Activated CD4-positive, CD25-positive, alpha-beta regulatory T cell treated with anti-CD3 and anti-CD28 coated beads, Interleukin-2, amount 50 U/mL, for 24 hours (primary cell): ENCODE measurements around the gene KRT14.
"Not testable (repeated sequence)": the region's sequence is repeated elsewhere in the genome, so short reads cannot be mapped to it uniquely, and the experiment has no call there.

Source experiments
- ATAC-seq, 2 donors: fragments of 150-1000 bp; cut with Tn5 transposase; one replicate each; pipeline ENCODE4 v1.10.0; 2021; ENCODE audit warnings: mild to moderate bottlenecking in 1 of 2, moderate library complexity in 1 of 2

KRT14 gene

DNA sequence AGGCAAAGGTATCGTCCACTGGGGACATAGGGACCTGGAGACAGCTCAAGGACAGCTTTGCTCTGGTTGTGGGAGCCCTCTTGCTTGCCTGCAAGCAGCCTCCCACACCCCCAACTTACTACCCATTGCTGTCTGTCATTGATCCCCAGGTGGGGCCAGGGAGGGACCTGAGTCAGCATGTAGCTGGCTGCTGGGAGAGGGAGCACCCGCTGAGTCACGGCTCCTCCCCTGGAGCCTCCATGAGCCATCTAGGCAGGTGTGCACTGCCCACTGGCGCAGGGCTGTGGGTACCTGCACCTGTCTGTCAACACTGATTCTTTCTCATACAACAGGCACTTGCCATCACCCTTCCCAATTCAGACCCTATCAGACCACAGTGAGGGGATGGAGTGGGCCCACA is 10.0 kb downstream of the KRT14 start:
- not testable (repeated sequence) for ATAC-seq

GRCh38 chr17:41575336-41575735 is 11.4 kb downstream of the KRT14 start:
- no peak for ATAC-seq

GRCh38 chr17:41571561-41572434 is 14.9 kb downstream of the KRT14 start, which contains the start of gene KRT9:
TSS of gene KRT9 (minus strand) at chr17:41572059. CDS start at chr17:41571992, 67 bp downstream.
- no peak for ATAC-seq

DNA sequence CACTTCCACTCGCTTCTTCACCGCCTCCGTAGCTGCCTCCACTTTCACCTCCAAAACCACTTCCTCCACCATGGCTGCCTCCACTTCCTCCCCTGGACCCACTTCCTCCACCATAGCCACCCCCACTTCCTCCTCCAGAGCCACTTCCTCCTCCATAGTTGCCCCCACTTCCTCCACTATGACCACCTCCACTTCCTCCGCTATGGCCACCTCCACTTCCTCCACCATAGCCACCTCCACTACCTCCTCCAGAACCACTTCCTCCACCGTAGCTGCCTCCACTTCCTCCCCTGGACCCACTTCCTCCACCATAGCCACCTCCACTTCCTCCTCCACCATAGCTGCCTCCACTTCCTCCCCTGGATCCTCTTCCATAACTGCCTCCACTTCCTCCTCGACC is 19.4 kb downstream of the KRT14 start:
- ATAC-seq = no peak

- ATAC-seq = no peak
These were observed 21.4 kb downstream of the KRT14 start for GRCh38 chr17:41565338-41565737.

DNA sequence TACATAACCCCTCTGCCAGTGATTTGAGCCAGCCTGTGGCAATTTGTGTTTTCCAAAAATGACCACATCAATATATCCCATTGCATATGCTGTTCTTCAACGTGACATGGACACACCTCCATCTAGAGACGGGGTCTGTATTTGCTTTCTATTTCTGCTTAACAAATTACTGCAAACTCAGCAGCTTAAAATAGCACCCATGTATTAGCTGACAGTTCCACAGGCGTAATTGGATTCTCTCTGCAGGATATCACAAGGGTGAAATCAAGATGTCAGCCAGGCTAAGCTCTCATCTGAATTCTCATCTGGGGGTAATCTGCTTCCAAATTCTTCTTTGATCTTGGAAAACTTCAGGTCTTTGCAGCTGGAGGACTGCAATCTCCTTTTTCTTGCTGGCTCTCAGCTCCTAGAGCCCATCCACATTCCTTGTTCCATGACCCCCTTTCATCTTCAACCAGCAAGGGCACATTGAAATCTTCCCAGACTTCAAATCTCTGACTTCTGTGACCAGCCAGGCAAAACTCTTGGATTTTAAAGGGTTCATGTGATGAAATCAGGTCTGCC is 23.0 kb downstream of the KRT14 start:
- no peak for ATAC-seq

DNA sequence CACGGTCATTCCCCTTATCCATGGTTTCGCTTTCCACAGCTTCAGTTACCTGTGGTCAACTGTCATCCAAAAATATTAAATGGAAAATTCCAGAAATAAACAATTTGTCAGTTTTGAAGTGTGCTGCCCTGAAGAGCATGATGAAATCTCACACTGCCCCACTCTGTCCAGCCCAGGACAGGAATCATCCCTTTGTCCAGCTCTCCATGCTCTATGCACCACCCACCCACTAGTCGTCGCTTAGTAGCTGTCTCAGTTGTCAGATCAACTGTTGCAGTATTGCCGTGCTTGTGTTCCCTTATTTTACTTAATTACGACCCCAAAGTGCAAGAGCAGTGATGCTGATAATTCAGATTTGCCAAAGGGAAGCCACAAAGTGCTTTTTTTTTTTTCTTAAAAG is 25.1 kb downstream of the KRT14 start:
- ATAC-seq = no peak

- no peak for ATAC-seq
These were observed 27.1 kb downstream of the KRT14 start for GRCh38 chr17:41559548-41559947.

DNA sequence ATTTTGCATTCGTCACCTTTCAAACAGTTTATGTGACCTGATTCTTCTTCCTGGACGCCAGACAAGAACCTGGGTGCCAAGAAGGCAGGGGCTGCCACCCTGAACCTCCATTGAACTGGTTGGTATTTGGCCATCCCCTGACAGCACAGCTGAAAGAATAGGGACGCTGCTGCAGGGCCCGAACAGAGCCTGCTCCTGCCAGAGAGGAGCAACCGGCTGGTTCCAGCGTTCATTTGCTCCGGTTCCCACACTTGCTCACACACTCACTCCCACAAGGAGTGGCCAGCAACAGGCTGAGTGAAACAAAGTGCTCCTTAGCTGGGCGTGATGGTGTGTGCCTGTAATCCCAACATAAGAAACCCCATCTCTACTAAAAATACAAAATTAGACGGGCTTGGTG is 29.8 kb downstream of the KRT14 start:
- ATAC-seq = no peak

DNA sequence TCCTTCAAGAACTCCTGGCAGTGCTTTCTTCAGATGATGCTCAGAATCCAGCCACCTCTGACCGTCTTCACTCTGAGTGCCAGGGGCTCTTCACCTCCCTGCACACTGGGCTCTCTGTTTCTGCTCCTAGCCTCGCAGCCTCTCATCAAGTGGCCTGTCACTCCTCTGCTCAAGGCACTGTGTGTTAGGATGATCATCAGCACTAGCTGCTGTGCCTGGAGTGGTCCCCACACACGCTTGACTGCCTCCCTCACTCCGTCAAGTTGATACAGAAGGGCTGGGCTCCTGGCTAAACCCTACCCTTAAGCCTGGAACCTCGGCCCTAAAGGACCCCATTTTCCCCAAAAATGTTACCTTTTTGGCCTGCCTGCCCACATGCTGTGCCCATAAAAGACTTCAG is 30.4 kb downstream of the KRT14 start:
- ATAC-seq = no peak

- ATAC-seq = no peak
These were observed 31.4 kb downstream of the KRT14 start for GRCh38 chr17:41555105-41555887.

- no peak for ATAC-seq
These were observed 32.6 kb downstream of the KRT14 start for GRCh38 chr17:41553987-41554680.

DNA sequence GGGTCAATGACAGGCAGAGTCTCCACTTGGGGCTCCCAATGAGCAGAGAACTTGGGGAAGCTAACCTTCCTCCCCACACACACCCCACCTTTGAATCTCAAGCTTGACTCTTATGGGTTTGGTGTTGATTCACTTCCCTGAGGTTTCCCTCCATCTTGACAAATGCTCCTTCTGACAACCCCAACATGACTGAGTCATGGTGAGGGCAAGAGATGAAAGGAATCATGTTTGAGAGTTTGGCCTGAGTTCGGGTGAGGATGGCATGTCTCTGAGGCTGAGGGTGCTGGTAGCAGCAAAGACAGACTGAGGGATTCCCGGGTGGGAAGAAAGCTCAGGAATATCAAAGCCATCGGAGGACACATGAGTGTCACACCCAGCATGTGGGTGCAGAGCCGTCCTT is 33.5 kb downstream of the KRT14 start:
- ATAC-seq = no peak

DNA sequence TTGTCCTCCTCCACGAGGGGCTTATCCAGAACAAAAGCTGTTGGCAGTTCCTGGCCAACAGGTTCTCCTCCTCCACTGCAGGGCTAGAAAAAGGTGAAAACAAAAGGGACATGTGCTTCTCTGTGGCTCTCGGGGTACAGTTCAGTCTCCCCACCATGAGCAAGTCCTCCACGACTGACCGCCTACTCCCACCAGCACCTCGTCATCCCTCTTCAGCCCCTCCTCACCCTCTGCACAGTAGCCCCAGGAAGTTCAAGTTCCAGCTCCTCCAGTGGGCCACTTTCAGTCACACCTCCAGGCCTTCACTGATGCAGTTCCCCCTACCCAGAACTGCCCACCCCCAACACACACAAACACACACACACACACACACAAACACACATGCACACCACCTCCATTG is 34.2 kb downstream of the KRT14 start:
- ATAC-seq = no peak

GRCh38 chr17:41551365-41551764 is 35.3 kb downstream of the KRT14 start:
- no peak for ATAC-seq

DNA sequence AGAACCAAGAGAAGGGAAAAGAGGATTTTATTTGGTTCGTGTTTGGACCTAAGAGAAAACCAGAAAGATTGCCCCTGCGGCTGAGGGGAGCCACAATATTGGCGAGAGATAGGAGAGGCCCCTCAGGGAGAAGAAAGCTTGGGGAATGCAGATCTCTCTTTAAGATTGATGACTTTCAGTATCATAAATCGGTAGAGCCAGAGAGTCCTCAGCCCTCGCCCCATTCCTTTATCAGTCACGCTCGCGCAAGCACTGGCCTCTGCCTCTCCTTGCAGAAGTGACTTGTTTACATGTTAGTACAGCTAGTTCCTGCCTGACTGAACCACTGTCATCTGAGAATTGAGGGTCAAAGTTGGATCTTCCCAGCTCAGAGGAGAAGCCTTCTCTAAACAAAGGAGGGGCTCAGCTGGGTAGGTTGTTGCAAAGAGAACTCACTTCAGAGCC is 37.1 kb downstream of the KRT14 start:
- ATAC-seq = no peak

GRCh38 chr17:41548844-41549595 is 37.7 kb downstream of the KRT14 start:
- ATAC-seq = peak; percentile 71 to 72

DNA sequence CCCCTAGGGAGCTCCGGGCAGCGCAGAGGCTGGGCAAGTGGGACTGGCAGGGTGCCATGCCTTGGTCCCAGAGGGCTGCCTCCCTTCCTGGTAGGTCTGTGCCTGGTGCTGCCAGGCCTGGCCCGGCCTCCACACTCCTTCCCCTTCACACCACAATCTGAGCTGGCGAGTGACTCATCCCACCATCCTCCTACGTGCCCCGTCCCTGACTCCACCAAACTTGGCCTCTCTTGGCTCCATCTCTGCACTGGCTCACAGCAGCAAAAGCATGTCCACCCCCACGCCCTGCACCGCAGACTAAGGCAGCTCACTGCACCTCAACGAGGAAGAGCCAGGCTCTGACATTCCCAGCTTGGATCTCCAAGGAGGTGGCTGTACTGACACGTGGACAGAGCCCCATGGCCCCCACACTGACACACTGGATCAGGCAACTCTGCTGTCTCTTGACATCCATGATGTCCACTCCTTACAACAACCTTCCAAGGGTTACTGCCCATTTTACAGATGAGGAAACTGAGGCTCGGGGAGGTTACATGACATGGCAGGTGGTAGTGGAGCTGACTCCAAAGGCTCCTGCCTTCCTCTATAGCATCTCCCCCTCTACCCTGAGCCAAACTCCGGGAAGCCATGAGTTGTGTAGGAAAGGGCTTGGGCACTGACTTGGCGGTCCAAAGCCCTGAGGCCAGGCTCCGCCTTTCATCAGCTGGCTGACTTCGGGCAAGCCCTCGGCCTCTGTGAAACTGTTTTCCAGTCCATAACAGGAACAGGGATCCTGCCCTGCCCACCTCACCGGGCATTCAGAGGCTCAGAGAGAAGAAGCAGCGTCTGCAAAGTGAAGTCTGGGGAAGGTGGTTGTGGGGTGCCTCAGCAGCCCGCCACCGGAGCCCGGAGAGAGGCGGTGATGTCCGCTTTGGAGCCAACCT is 38.5 kb downstream of the KRT14 start:
- ATAC-seq = peak; percentile 89 to 93

GRCh38 chr17:41547378-41547841 is 39.3 kb downstream of the KRT14 start:
- no peak for ATAC-seq

DNA sequence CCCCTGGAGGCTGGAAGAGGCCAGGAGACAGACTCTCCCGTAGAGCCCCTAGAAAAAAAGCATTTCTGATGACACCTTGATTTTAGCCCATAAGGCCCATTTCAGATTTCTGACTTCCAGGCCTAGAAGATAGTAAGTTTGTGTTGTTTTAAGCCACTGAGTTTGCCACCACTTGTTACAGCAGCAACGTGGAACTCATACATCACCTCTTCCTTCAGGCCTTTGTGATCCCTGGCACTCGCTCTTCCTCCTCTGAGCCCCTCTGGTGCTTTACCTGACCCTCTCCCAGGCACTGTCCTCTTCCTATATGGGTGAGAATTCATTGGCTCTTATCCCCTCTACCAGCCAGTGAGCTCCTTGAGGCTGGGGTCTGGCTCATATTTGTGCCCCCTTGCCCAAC is 39.9 kb downstream of the KRT14 start:
- no peak for ATAC-seq
